CD4-positive, alpha-beta T cell treated with Interleukin-17A for 4 hours (primary cell): ENCODE measurements around the gene TUT4.
A peak's percentile ranks its signal among the peaks of the same experiment; 100 is the strongest.

ENCODE experiments used
- DNase-seq: peaks from one replicate; pipeline ENCODE4 v3.0.0-alpha.2; 2020; ENCODE audit warnings: mixed read lengths

The TUT4 gene

DNA sequence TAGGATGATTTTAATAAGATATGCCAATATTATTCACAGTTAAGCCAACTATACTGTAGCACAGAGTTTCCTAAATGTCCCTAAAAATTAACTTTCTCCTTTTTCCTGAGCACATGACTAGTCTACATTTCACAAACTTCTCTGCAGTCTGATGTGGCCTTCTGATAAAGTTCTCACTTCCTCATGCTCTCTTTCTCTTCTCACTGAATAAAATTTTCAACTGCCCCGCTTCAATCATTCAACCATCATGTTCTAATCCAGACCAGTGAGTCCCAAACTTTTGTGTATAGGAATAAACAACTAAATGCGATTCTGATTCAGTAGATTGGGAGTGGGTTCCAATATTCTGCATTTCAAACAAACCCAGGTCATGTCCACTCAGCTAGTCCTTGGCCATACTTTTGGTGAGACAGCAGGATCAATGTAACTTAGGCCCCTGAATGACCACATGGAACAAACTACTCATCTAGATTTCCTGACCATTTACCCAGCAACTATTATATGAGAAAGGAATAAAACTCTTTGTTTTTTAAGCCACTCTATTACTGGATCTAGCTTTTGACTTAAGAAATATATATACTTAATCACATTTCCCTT is 20.1 kb downstream of the TUT4 start:
- no peak for DNase-seq

DNA sequence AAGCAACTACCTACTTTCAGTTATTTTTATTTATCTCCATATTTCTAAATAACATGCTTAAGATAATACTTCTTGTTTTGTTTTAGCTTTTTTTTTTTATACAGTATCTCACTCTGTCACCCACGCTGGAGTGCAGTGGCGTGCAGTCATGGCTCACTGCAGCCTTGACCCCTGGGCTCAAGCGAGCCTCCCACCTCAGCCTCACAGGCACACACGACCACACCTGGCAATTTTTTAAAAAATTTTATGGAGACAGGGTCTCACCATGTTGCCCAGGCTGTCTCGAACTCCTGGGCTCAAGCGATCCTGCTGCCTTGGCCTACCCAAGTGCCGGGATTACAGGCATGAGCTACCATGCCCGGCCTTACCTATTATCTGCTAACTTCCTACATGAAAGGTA is 20.6 kb downstream of the TUT4 start:
- DNase-seq: no peak

DNA sequence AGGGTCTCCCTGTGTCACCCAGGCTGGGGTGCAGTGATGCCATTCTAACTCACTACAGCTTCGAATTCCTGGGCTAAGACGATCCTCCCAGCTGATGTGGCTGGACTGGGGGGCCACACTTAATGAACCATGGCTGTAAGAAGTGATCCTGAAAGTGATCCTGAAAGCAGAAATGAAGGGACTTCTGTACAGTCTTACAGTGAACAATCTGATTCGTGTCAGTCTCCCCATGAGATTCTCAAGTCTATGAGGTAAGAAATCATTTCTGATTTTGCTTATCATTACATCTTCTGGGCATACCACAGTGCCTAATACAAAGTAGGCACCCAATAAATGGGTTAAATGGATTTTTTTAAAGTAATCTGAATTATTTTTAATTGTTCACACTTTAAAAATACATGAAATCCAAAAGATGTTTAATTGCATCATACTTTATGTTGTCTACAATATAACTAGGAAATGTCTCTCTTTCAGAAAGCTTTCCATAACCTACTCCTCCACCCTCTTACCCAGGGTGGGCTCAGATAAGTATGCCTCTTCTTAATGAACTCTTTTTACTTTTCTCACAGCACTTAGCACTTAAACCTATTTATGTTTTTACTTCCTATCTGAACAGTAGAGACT is 21.5 kb downstream of the TUT4 start:
- DNase-seq: no peak

DNA sequence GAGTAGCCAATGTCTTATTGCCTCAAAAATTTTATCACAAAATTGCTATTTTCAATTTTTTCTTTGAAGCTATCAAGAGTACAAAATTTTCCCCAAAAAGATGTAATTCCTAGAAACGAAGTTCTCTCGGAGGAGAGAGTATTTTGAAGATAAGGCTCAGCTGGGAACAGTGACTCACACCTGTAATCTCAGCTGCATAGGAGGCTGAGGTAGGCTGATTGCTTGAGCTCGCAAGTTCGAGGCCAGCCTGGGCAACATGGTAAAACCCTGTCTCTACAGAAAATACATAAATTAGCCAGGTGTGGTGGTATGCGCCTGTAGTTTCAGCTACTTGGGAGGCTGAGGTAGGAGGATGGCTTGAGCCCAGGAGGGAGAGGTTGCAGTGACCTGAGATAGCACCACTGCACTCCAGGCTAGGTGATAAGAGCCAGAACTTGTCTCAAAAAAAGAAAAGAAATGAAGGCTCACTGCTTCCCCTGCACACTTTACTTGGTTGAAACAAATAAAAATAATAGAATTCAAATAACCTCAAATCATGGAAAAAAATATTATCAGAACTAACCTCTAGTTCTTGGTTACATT is 22.2 kb downstream of the TUT4 start:
- DNase-seq: no peak

DNA sequence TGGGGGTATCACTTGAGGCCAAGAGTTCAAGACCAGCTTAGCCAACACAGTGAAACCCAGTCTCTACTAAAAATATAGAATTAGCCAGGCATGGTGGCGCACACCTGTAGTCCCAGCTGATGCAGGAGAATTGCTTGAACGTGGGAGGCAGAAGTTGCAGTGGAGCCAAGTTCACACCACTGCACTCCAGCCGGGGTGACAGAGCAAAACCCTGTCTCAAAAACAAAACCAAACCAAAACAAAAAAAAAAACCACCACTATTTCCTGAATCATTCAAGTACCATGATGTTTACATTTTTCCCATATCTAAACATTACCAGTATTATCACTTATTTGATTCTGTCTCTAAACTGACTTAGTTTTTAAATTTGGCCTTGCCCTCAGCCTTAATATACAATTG is 29.5 kb downstream of the TUT4 start:
- peak; percentile 37 for DNase-seq

DNA sequence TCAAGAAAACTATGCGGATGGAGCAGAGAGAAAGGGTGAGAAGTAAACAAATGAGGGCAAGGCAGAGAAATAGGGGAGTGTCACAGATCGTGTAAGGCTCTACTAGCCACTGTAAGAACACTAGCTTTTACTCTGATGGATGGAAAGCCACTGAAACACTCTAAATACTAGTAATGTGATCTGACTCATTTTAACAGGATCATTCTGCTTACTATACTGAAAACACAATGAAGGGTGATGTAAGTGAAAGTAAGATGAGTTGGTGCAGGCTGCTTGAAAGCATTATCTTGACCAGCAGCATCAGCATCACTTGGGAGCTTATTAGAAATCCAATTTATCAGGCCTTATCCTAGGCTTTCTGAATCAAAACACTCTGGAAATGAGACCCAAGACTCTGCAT is 32.7 kb downstream of the TUT4 start:
- no peak for DNase-seq

DNA sequence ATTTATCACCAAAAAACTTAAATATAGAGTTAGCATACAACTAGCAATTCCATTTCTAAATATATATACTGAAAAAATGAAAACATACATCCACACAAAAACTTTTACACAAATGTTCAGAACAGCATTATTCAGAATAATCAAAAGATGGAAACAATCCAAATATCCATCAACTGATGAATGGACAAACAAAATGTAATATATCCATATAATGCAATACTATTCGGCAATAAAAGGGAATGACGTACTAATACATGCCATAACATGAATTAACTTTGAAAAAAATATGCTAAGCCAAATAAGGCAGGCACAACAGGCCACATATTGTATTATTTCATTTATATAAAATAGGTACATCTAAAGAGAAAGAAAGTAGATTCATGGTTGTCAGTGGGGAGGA is 33.9 kb downstream of the TUT4 start:
- DNase-seq: no peak

DNA sequence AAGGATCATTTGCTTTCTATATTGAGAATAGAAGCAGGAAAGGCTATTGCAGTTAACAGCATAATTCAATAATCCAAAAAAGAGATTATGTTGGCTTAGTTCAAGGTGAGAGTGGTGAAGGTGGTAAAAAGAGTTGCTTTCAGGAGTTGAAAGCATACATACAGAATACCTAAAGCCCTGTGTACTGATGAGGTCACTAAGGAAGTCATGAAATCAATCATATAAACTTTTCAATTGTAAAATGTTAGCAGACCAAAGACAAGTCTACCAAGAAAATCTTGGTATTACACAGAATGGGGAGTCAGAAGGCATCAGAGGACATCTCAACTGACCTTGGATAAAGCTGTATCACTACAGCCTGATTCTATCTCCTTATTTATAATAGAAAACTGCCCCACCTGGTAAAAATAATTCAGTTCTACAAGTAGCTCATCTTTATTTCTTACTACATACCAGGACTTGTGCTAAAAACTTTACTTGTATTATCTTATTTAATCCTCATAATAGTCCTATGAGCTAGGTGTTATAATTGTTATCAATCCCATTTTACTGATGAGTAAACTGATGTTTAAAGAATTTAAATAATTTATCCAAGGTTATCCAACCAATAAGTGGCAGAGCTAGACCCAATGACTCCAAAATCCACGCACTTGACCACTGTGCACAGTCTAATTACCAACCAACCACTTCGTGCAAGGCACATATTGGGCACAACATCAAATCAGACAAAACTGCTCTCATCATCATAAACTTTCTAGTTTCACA is 40.9 kb downstream of the TUT4 start:
- no peak for DNase-seq

DNA sequence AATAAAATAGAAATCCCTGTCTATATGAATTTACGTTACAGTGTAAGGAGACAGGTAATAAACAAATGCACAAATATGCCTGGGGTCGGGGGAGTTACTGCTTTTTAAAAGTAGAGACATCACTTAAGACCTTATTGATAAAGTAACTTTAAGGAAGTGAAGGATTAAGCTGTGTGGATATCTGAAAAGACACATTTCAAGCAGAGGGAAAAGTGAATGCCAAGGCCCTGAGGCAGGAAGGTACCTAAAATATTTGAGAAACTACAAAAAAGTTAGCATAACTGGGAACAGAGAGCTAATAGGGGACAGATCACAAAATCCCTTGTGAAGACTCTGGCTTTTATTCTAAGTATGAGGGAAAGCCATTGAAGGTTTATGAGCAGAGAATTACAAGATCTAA is 41.5 kb downstream of the TUT4 start:
- DNase-seq: no peak

DNA sequence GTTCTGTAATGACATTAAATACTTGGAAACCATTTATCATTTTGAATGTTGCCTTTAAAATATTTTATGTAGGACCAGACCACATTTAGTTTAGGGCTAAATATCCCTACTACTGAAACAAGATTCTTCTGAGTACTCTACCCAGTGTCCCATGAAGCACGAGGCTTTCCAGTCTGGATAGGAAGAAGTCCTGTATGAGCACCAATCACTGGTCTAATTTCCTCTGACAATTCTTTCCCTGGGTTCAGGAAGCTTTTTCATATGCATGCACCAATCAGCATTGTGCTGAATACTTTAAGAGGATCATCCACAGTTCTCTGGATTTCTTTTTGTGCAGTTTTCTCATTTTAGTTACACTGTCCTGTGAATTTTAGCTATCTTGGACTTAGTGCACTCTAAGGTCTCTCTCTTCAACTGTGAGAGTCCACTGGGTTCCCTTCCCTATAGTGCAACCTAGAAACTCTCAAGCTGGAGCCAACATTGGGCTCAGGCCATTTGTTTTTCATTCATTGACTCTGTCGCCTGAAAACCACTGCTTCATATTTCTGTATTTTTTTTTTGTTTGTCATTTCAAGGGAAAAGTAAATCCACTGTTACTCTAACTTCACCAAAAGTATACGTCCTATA is 45.9 kb downstream of the TUT4 start:
- DNase-seq: no peak

DNA sequence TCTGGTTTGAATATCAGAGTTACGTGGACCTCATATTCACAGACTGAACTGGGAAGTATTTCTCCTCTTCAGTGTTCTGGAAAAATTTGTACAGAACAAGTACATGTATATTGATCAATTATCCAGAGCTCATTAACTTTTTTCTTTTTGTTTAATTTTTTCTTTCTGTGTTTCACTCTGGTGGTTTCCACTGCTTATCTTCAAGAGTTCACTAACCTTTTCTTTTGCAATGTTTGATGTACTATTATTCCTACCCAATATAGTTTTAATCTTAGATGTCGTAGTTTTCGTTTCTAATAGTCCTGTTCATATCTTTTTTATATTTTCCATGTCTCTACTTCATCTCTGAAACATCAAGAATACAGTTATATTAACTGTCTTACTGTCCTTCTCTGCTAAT is 46.5 kb downstream of the TUT4 start:
- no peak for DNase-seq

DNA sequence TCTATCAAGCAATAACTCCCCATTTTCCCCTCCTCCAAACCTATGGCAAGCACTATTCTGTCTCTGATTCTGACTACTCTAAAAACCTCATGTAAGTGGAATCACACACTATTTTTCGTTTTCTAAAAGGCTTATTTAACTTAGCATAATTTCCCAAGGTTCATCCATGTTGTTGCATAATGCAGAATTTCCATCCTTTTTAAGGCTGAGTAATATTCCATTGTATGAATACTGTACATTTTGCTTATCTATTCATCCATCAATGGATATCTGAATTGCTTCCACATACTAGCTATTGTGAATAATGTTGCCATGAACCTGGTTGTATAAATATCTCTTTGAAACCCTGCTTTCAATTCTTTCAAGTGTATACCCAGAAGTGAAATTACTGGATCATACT is 48.2 kb downstream of the TUT4 start:
- no peak for DNase-seq

DNA sequence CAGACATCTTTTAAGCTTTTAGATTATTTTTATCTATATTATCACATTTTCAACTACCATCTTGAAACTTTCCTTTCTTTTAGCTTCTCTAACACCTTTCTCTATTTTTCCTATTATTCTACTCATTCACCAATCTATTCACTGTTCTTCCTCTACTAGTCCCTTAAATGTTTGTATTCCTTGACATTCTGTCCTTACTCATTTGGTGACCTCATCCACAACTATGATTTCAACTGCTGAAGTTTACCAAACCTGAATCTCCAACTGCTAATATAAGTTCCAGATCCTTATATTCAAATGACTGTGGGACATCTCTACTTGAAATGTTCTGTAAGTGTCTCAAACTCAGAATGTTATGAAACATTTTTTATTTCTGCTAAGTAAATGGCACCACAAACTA is 49.2 kb downstream of the TUT4 start:
- DNase-seq: no peak

DNA sequence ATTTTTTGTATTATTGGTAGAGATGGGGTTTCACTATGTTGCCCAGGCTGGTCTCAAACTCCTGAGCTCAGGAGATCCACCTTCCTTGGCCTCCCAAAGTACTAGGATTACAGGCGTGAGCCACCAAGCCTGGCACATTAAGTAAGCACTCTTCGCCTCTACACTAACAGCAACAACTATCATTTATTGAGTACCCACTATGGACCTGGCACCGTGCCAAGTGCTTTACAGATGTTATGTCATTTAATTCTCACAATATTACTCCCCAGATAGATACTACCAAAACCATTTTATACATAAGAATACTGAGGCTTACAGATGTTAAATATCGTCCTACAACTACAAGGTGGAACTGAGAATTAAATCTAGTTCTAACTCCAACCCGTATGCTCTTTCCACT is 50.1 kb downstream of the TUT4 start:
- DNase-seq: peak; percentile 42

DNA sequence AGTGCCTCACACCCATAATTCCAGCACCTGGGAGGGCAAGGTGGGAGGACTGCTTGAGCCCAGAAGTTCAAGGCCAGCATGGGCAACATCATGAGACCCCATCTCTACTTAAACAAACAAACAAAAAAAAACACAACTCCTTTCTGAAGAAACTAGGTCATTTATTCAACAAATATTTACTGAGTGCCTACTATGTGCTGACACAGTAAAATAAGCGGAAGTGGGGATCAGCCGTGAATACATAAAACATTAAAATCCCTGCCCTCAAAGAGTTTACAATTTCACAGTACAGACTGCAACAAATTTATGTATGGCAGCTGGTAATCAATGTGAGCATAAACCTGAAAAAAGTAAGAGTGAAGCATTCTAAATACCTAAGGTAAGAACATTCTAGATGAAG is 65.3 kb downstream of the TUT4 start:
- DNase-seq: no peak

DNA sequence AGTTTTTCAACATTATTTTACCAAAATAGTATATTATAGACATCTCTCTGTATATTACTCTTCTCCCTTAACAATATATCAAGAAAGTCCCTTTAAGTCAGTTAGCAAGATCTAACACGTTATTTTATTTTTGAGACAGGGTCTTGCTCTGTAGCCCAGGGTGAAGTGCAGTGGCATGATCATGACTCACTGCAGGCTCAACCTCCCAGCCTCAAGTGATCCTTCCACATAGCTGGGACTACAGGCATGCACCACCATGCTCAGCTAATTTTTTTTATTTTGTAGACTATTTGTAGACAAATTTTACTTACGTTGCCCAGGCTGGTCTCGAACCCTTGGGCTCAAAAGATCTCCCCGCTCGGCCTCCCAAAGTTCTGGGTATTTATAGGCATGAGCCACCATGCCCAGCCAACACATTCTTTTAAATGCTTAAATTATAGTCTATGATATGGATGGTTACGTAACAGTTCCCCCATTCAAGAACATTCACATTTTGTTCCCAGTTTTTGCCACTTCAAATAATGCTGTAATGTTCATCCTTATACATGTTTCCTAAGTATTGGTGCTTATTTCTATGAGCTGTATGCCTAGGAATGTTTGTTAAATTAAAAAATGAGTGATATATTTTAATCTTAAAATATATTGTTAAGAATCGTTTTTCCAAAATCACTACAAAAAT is 70.4 kb downstream of the TUT4 start:
- DNase-seq: no peak

DNA sequence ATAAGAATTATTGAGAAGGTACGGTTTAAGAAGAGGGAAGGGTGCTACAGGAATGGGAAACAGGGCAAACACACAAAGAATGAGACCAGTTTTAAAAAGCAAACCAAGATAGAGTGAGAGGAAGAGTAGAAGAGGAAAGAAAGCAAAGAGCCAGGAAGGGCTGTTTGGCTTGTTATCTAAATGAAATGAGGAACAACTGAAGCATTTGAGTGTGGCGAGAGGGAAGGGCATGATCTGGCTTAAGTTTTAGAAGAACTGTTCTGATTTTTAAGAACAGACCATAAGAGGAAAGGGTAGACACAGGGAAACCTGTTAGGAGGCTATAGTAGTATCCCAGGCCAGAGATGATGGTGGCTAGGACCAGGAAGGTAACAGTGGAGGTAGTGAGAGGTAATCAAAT is 73.8 kb downstream of the TUT4 start:
- DNase-seq: no peak

DNA sequence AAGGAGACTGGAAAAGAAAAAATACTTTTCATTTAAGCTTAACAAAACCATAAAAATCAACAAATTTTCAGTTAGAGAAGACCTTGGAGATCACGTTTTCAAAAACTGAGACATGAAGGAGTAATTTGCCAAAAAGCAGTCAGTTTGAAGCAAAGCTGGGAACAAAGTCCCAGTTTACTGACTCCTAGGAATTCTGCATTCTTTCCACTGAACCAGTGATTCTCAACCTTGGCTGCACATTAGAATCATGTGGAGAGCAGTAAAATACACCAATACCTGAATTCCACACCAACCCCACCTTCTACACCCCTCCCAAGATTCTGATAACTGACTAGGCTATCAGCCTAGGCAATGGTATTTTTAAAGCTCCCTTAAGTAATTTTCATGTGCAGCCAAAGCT is 75.0 kb downstream of the TUT4 start:
- DNase-seq: no peak

DNA sequence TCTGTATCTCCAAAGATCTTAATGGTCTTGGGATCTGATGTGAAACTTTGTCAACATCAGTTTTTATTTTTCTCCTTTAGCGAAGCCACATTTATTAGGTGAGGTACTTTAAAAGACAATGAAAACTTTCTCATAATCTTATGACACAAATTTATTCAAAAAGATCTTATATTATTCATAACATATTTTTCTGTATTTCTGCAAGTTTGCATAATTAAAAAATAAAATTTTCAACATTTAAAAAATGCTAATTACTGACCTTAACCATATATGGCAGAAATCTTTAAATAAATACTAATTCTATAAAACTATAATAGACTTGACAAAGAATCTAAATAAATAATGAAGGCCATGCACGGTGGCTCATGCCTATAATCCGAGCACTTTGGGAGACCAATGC is 75.9 kb downstream of the TUT4 start:
- DNase-seq: no peak

DNA sequence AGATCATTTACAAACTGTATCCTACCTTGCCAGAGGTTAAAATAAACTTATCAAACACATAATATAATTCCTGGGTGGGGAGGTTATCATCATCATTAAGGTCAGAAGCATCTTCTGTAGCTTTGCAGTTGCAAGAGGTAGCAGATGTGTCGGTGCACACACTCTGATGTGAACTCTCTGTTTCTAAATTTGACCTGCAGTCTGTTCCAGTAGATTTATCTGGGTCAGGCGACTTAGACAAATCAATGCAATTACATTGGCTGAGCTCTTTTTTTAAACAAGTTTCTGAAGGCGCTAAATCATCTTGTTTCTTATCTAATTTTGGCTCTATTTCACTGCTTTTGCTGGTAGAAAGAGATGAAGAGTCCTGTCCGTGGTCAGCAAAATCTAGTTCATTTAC is 78.1 kb downstream of the TUT4 start:
- DNase-seq: no peak

DNA sequence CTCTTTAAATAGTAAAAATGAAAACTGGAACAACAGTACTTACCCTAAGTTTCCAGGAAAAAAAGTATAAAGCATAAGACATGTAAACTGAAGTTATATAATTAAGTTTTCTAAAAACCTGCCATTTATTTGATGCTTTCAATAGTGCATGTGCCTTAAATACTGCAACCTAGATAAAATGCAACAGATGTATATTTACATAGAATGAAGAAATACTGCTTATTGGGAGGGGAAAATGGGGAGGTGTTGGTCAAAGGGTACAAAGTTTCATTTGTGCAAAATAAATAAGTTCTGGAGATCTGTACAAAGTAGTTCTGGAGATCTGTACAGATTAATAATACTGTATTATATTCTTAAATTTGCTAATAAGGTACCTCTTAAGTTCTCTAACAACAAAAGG is 79.9 kb downstream of the TUT4 start:
- no peak for DNase-seq

DNA sequence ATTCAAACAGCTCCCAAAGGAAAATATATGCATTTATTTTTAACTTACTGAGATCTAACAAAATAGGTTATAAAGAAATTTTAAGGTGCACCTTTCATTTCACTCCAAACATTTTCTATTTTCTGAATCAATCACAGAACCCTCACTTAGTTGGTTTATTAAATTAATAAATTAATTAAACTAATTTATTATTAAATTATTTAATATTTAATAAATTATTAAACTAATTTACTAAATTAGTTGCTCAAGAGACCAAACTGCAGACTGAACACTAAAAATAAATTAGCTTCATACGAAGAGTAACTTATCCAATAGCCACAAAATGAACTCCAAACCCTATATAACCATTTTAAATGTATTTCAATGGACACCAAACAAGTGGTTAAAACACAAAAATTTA is 80.5 kb downstream of the TUT4 start:
- DNase-seq: no peak

DNA sequence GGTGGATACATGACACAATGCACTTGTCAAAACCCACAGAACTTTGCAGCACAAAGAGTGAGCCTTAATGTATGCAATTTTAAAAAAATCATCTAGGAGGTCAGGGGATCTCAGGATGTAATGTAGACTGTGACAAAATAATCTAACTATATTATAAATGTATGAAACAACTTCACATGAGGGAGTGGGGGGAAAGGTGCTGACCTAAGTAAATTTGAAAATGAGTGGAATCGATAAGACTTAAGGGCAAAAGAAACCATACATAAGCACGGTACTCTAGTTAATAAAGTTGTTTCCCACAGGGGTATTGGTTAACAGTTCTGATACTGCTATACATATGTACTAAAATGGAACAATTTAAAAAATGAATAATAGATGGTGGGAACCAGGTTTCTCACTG is 83.8 kb downstream of the TUT4 start:
- no peak for DNase-seq
